Measurements from ENCODE around the gene PCYT1A. TPM values are rescaled to one million over a fixed set of nuclear protein-coding genes. Genes with fewer than 3 reads are reported as not detected.

Gene PCYT1A
- total and polyA plus RNA-seq, 10 of the 15 experiments (the other 5 are each of a cell fraction or from before 2014, with no cell fraction given): 10.8 to 64.3 (median 48.6) TPM

DNA sequence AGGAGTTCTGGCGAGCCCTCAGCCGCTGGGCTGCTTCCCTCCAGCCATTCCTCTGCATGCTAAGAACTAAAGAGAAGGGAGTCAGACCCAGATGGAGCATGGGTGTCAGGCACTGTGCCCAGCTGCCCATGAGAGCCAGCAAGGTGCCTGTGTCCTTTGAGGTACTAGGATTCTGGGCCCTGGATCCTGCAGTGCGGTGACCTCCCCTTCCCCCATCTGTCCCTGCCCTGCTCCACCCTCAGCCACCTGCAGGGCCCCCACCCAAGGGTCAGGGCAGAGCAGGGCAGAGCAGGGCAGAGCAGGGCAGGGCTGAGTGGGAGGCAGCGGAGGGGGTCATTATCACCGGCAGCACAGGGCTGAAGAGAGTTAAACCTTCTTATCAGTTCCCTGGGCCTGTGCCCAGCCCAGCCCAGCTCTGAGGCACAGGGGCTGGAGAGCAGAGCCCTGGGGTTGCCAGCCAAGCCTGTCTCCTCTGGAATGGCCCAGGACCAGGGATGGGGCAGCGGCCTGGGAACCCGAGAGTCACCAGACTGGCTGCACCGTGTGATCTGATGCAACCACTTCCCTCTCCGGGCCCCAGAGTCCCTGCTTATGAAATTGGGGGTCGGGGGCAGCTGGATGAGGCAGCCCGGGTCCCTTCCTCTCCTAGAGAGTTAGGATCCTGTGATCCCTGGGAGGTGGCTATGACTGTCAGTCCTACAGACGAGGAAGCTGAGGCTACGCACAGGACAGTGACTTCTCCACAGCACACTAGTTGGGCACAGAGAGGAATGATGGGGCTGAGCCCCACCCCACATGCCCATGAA lies 93.6 kb downstream of the PCYT1A start:
- Histone ChIP-seq H3K79me2 (ENCODE audit: control insufficient read depth, insufficient read depth, low read length) (no peaks in the 10 kb centered on the region), H4K20me1 (ENCODE audit: control insufficient read depth, insufficient read depth) (no peaks in the 10 kb centered on the region), H3K9me3 (replicated peaks; ENCODE audit: control insufficient read depth, insufficient read depth, low read length) (no peaks in the 10 kb centered on the region), H3K9ac (ENCODE audit: control insufficient read depth, insufficient read depth, low read length) (no peak overlapping the region; the same call in 1 of the 2 replicates), H3K4me1 (ENCODE audit: control insufficient read depth, insufficient read depth, low read length) (peaks cover 41% of the 10 kb centered on the region), H3K27me3 (replicated peaks in 1 of 2; ENCODE audit: control insufficient read depth in 2 of 2, insufficient read depth in 2 of 2, low read length in 1 of 2) (no peaks in the 10 kb centered on the region), H3K4me2 (ENCODE audit: control insufficient read depth, insufficient read depth) (peak overlapping the region; percentile 34; the same call in 1 of the 2 replicates), H3K36me3 (ENCODE audit: control insufficient read depth in 2 of 2, insufficient read depth in 2 of 2, low read length in 1 of 2) (no peaks in the 10 kb centered on the region), H2AFZ (ENCODE audit: control insufficient read depth, low read depth, low read length) (no peak overlapping the region), H3K4me3 (no peak overlapping the region), H3K27ac (ENCODE audit: control insufficient read depth, insufficient read depth) (peak overlapping the region; percentile 7)
- ChIA-PET RAD21 (ENCODE audit: unreplicated experiment) (interaction anchor here (0.8 to 6.5 kb wide), 6 partner anchors 7 to 171 kb away, joined by 3 to 113 read pairs (median 10); no protein-coding TSS in a partner anchor), POLR2A (interaction anchor here (0.6 to 6.1 kb wide), 7 partner anchors 13 to 264 kb away, joined by 3 to 61 read pairs (median 8); no protein-coding TSS in a partner anchor), CTCF (interaction anchor here (1.0 to 6.6 kb wide), 9 partner anchors 14 to 329 kb away, joined by 3 to 121 read pairs (median 5); no protein-coding TSS in a partner anchor), SMC1A (ENCODE audit: uncharacterized antibody, unreplicated experiment) (interaction anchor here (1.1 to 9.7 kb wide), 8 partner anchors 13 to 279 kb away, joined by 3 to 151 read pairs (median 6); no protein-coding TSS in a partner anchor)
- no peak for DNase-seq (ENCODE audit: low read depth, low spot score)
- intact Hi-C loops (cut with micrococcal nuclease; ENCODE audit: unreplicated experiment): loop anchor here (10.0 kb wide), 1 partner anchor 289 kb away; the partner anchor contains the start of gene TNK2
- no peak for TF ChIP-seq FOS (IDR thresholded peaks at IDR 0.05; ENCODE audit: borderline replicate concordance, extremely low read depth, insufficient read length)
- 0 out of 4 replicates have a peak, but pooled peaks of 1 of the 2 experiments have one; percentile 6 for TF ChIP-seq BHLHE40 (IDR thresholded peaks at IDR 0.05; ENCODE audit: borderline replicate concordance in 1 of 2, low read depth in 2 of 2, low read length in 1 of 2)
- FAIRE-seq: no peak
- WGBS (ENCODE audit: insufficient coverage, insufficient replicate concordance, low lambda C conversion rate, missing lambda C conversion rate): 60% methylated on average over 13 of the region's 13 CpGs
- ATAC-seq: no peak
- BruUV-seq (replicated peaks): no TSS peak
- in situ Hi-C loops (cut with MboI): loop anchor here (5.0 kb wide), 1 partner anchor 117 kb away; no protein-coding TSS in a partner anchor

All from GM12878 (cell line).